ENCODE data around the gene PCA3.

The PCA3 gene

GRCh38 chr9:76835571-76836283 lies 71.5 kb downstream of the PCA3 start:
- FAIRE-seq = no peak
